Suprapubic skin (tissue), 4 donors: Measurements from ENCODE around the gene HOXC10.

ENCODE experiments used
- EP300 ChIP-seq: sonication (generic); formaldehyde crosslinking; IDR thresholded peaks from one replicate; pipeline ENCODE4 v1.6.1; 2017; ENCODE audit warnings: antibody characterized with exemption
- POLR2A ChIP-seq, 2 donors: fragments of 450-650 bp; IDR thresholded peaks; one replicate each; pipeline ENCODE4 v1.6.1; 2017; ENCODE audit warnings: antibody characterized with exemption in 2 of 2, mild to moderate bottlenecking in 2 of 2, moderate library complexity in 2 of 2
- POLR2AphosphoS5 ChIP-seq, 3 donors: sonication (generic); formaldehyde crosslinking; IDR thresholded peaks; one replicate each; pipeline ENCODE4 v1.6.1; 2017; ENCODE audit warnings: antibody characterized with exemption in 3 of 3
- TF ChIP-seq, protein P1 (sequence below), 2 donors: fragments of 200-600 bp in 1 of 2; fragments of 450-650 bp in 1 of 2; sonication (generic) in 1 of 2; IDR thresholded peaks; one replicate each; pipeline ENCODE4 v1.5.1; 2016 to 2019; ENCODE audit warnings: antibody characterized with exemption in 2 of 2, mild to moderate bottlenecking in 1 of 2, moderate library complexity in 1 of 2

DNA sequence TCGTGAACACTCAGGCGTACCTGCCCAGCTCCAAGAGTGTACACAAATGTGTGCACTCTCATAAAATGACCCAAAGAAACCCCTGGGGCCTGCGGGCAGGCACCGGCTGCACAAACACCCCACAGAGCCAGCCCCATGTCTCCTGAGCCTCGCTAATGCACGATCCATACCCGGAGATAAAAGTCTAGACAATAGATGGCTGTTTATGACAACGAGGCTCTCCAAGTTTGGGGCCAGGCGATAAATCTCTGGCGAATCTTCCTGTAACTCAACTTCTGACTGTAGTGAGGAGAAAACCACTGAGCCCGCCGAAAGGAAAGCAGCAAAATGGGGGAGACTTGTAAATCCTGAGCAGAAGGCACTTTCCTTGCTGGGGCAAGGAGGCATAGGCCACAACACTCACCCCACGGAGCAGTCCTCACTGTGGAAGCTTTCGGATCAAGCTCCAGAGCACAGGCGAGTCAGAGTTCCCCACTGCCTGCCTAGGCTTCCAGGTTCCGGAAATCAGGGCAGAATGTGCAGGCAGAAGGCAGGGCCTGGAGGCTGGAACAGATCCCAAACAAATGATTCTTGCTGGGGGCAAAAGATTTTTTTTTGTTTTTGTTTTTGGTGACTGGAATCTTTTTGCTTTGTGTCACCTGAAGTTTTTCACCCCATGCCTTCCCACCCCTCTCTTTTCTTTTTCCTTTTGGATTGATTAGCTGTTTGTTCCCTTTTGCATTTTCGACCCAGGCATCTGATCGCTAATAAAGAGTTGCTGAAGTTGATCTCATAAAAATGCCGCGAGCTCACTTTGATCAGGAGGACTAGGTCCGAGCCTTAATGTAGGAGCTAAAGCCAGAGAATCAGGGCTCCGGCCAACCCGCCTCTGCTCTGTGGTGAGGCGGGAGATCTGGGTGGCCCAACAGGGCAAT is 16.5 kb upstream of the HOXC10 start:
- TF ChIP-seq POLR2A (IDR thresholded peaks at IDR 0.05) (no peak), POLR2AphosphoS5 (IDR thresholded peaks at IDR 0.05) (no peak), EP300 (no peak)
- TF ChIP-seq, protein P1, sequence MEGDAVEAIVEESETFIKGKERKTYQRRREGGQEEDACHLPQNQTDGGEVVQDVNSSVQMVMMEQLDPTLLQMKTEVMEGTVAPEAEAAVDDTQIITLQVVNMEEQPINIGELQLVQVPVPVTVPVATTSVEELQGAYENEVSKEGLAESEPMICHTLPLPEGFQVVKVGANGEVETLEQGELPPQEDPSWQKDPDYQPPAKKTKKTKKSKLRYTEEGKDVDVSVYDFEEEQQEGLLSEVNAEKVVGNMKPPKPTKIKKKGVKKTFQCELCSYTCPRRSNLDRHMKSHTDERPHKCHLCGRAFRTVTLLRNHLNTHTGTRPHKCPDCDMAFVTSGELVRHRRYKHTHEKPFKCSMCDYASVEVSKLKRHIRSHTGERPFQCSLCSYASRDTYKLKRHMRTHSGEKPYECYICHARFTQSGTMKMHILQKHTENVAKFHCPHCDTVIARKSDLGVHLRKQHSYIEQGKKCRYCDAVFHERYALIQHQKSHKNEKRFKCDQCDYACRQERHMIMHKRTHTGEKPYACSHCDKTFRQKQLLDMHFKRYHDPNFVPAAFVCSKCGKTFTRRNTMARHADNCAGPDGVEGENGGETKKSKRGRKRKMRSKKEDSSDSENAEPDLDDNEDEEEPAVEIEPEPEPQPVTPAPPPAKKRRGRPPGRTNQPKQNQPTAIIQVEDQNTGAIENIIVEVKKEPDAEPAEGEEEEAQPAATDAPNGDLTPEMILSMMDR (IDR thresholded peaks at IDR 0.05) = no peak
